Thyroid gland (tissue), 4 donors: ENCODE measurements around the gene KRTAP1-3. TPM values are rescaled to one million over a fixed set of nuclear protein-coding genes. Genes with fewer than 3 reads are reported as not detected.
"Not testable (repeated sequence)": the region's sequence is repeated elsewhere in the genome, so short reads cannot be mapped to it uniquely, and the experiment has no call there.

Experiments
- DNase-seq, 2 donors: peaks; one replicate each; pipeline ENCODE4 v3.0.0-alpha.2; 2019
- H3K27ac ChIP-seq, 3 donors: fragments of 200-600 bp; sonication (generic); 1 replicate in 2 of 3; 2 replicates in 1 of 3; pipeline ENCODE4 v1.5.1; 2016 to 2019; ENCODE audit warnings: mild to moderate bottlenecking in 1 of 3, moderate library complexity in 1 of 3
- H3K27me3 ChIP-seq: fragments of 200-600 bp; sonication (generic); one replicate; pipeline ENCODE4 v1.5.1; 2019
- H3K36me3 ChIP-seq, 2 donors: fragments of 200-600 bp; sonication (generic); one replicate each; pipeline ENCODE4 v1.5.1; 2016 to 2019
- H3K4me1 ChIP-seq, 2 donors: fragments of 200-600 bp; sonication (generic); one replicate each; pipeline ENCODE4 v1.5.1; 2017 to 2019
- H3K4me3 ChIP-seq, 3 donors: fragments of 200-600 bp; sonication (generic); replicated peaks in 1 of 3; 1 replicate in 2 of 3; 2 replicates in 1 of 3; pipeline ENCODE4 v1.5.1; 2016; ENCODE audit warnings: mild to moderate bottlenecking in 1 of 3
- H3K9me3 ChIP-seq: fragments of 200-600 bp; sonication (generic); one replicate; pipeline ENCODE4 v1.5.1; 2017
- POLR2A ChIP-seq, 2 donors: fragments of 450-650 bp; IDR thresholded peaks; one replicate each; pipeline ENCODE4 v1.6.1; 2017; ENCODE audit warnings: antibody characterized with exemption in 2 of 2, mild to moderate bottlenecking in 2 of 2, moderate library complexity in 1 of 2
- WGBS, 2 donors: methylation state at CpG; one replicate each; pipeline ENCODE4 v1.1.5; 2017; 5-methylcytosine and 5-hydroxymethylcytosine counted together
- intact Hi-C: fragments of 100-400 bp; cut with DNase I; formaldehyde crosslinking; loops from one replicate; pipeline ENCODE4 v1.15.1; 2023
- total RNA-seq, 4 donors: library from RNA; depleted of rRNA; stranded (reverse); fragments of >200 nt; gene quantifications; one replicate each; pipeline ENCODE4 v1.2.3, GENCODE V29; 2016
- TF ChIP-seq, protein P1 (sequence below), 6 experiments: fragments of 200-600 bp in 3 of 6; fragments of 450-650 bp in 3 of 6; sonication (generic) in 3 of 6; IDR thresholded peaks; one replicate each; pipeline ENCODE4 v1.5.1; 2016 to 2019; ENCODE audit warnings: antibody characterized with exemption in 6 of 6, mild to moderate bottlenecking in 2 of 6, inconsistent platforms in 1 of 6, moderate library complexity in 1 of 6

KRTAP1-3 gene, protein sequence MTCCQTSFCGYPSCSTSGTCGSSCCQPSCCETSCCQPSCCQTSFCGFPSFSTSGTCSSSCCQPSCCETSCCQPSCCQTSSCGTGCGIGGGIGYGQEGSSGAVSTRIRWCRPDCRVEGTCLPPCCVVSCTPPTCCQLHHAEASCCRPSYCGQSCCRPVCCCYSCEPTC
- total RNA-seq, result not detected

DNA sequence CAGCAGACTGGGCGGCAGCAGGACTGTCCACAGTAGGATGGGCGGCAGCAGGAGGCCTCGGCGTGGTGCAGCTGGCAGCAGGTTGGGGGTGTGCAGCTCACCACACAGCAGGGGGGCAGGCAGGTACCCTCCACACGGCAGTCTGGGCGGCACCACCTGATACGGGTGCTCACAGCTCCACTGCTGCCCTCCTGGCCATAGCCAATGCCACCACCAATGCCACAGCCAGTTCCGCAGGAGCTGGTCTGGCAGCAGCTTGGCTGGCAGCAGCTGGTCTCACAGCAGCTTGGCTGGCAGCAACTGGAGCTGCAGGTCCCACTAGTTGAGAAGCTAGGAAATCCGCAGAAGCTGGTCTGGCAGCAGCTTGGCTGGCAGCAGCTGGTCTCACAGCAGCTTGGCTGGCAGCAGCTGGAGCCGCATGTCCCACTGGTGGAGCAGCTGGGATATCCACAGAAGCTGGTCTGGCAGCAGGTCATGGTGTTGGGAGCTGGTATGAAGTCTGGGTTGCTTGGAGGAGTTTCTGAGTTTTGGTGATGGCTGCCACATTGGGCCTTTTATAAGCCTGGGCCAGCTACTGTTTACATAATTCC lies at the start of gene KRTAP1-3:
Gene KRTAP1-3 (minus strand): TSS at position 529 of the 590 bp plus-strand sequence. CDS start 53 bp downstream, at position 476.
- 85 to 88% methylated on average over 5 to 8 of the region's 10 CpGs for WGBS, 2 donors
- DNase-seq, H3K4me3 ChIP-seq, intact Hi-C loops, H3K4me1 ChIP-seq, H3K9me3 ChIP-seq, H3K27me3 ChIP-seq, H3K36me3 ChIP-seq, H3K27ac ChIP-seq: not testable (repeated sequence)

DNA sequence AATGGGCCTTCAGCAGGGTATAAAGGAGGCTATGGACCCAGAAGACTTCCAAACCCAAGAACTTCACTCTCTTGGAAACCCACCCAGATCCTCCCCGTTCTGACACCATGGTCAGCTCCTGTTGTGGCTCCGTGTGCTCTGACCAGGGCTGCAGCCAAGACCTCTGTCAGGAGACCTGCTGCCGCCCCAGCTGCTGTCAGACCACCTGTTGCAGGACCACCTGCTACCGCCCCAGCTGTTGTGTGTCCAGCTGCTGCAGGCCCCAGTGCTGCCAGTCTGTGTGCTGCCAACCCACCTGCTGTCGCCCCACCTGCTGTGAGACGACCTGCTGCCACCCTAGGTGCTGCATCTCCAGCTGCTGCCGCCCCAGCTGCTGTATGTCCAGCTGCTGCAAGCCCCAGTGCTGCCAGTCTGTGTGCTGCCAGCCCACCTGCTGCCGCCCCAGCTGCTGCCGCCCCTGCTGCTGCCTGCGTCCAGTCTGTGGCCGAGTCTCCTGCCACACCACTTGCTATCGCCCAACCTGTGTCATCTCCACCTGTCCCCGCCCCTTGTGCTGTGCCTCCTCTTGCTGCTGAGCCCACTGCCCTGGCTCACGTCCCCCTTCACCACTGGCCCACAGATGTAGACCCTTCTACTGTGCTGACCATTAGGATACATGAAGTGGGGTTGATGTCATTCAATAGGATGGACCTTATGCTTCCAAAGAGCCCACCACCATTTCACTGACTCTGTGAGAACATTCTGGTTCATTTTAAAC lies 49.6 kb upstream of the KRTAP1-3 start, which contains the start of gene KRTAP4-7:
Gene KRTAP4-7 (plus strand): TSS at position 51 of the 757 bp plus-strand sequence. CDS start 57 bp downstream, at position 108.
- H3K27ac ChIP-seq, DNase-seq: not testable (repeated sequence)
- WGBS, 2 donors, result 77 to 79% methylated on average over 7 to 9 of the region's 14 CpGs

DNA sequence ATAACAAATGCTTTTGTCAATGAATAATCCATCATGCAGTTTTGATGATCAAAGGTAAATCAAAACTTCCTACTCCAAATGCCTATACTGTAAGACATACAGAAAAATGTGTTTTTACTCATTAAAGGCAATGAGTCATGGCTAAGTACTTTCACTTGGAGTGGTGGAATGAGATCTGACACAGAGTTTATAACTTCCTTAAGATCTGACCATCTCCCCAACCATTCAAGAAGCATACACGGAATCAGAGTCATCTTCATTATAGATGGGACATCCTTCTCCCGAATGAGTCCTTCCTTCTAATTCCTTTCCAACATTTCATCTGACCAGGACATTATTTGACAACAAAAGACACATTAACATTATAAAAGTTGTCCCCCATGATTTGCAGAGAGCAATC lies 48.8 kb upstream of the KRTAP1-3 start:
- H3K4me1 ChIP-seq, H3K9me3 ChIP-seq, H3K36me3 ChIP-seq, H3K27me3 ChIP-seq, H3K4me3 ChIP-seq, DNase-seq, intact Hi-C loops, H3K27ac ChIP-seq: not testable (repeated sequence)
- 82 to 97% methylated on average over 2 of the region's 2 CpGs for WGBS, 2 donors

More for the DNA sequence above, 49.6 kb upstream of the KRTAP1-3 start, which contains the start of gene KRTAP4-7:
- H3K4me3 ChIP-seq, H3K27me3 ChIP-seq, H3K4me1 ChIP-seq, intact Hi-C loops, H3K9me3 ChIP-seq, H3K36me3 ChIP-seq: not testable (repeated sequence)

DNA sequence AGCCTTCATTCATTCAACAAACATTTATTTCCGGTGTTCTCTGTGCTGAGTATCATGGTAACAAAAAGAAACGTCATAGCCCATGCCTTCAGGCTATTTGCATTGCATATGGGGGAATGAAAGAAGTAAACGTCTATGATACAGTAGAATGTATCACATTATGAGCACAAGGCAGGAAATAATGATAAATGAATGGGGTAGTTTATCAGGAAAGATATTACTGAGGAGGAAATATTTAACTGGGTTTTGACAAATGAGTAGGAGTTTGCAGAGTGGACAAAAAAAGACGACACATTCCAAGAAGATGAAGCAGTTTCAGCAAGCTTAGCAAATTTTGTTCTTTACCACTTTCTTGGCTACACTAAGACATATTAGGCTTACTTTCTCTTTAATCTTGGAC lies 48.0 kb upstream of the KRTAP1-3 start:
- H3K4me1 ChIP-seq, result no peaks in the 10 kb centered on the region
- intact Hi-C loops, result no loop called here
- no peak overlapping the region for H3K4me3 ChIP-seq
- H3K27me3 ChIP-seq, result no peaks in the 10 kb centered on the region
- no peak for DNase-seq
- TF ChIP-seq POLR2A (IDR thresholded peaks at IDR 0.05), result no peak
- TF ChIP-seq, protein P1, sequence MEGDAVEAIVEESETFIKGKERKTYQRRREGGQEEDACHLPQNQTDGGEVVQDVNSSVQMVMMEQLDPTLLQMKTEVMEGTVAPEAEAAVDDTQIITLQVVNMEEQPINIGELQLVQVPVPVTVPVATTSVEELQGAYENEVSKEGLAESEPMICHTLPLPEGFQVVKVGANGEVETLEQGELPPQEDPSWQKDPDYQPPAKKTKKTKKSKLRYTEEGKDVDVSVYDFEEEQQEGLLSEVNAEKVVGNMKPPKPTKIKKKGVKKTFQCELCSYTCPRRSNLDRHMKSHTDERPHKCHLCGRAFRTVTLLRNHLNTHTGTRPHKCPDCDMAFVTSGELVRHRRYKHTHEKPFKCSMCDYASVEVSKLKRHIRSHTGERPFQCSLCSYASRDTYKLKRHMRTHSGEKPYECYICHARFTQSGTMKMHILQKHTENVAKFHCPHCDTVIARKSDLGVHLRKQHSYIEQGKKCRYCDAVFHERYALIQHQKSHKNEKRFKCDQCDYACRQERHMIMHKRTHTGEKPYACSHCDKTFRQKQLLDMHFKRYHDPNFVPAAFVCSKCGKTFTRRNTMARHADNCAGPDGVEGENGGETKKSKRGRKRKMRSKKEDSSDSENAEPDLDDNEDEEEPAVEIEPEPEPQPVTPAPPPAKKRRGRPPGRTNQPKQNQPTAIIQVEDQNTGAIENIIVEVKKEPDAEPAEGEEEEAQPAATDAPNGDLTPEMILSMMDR (IDR thresholded peaks at IDR 0.05), result no peak
- no peak overlapping the region for H3K27ac ChIP-seq
- no peaks in the 10 kb centered on the region for H3K9me3 ChIP-seq
- H3K36me3 ChIP-seq, result no peaks in the 10 kb centered on the region
- 60 to 69% methylated on average over 4 of the region's 4 CpGs for whole genome bisulfite sequencing, 2 donors

DNA sequence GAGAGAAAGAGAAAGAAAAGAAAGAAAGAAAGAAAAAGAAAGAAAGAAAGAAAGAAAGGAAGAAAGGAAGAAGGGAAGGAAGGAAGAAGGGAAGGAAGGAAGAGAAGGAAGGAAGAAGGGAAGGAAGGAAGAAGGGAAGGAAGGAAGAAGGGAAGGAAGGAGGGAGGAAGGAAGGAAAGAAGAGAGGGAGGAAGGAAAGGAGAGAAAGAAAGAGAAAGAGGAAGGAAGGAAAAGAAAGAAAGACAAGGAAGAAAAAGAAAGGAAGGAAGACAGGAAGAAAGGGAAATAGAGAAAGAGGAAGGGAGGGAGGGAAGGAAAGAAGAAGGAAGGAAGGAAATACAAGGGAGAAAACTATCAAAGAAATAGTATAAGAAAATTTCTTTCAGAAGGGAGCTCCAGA lies 42.1 kb upstream of the KRTAP1-3 start:
- H3K9me3 ChIP-seq, result no peaks in the 10 kb centered on the region
- no peak for DNase-seq
- H3K4me3 ChIP-seq, result no peak overlapping the region
- TF ChIP-seq, protein P1 (IDR thresholded peaks at IDR 0.05), result no peak
- no peak for TF ChIP-seq POLR2A (IDR thresholded peaks at IDR 0.05)
- no peaks in the 10 kb centered on the region for H3K27me3 ChIP-seq
- H3K4me1 ChIP-seq, result no peaks in the 10 kb centered on the region
- intact Hi-C loops, result no loop called here
- no peak overlapping the region for H3K27ac ChIP-seq
- no peaks in the 10 kb centered on the region for H3K36me3 ChIP-seq

DNA sequence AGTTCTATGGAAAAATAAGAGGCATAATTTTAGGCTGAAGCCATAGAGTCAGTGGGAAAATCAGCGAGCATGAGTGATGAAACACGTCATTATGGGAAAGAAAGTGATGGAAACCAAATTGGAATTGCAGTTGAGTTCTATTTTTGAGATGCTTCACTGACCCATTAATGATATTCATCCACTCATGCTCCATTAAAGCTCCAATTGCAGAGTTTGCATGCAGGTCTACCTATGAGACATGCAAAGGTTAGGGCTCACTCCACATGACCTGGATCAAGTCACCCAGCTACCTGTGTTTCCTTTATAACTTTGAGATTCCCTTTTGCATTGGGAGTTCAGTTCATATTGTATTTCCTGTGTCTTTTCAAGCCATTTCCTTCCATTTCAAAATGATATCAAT lies 39.0 kb upstream of the KRTAP1-3 start:
- H3K9me3 ChIP-seq, result no peaks in the 10 kb centered on the region
- TF ChIP-seq POLR2A (IDR thresholded peaks at IDR 0.05), result no peak
- TF ChIP-seq, protein P1 (IDR thresholded peaks at IDR 0.05), result no peak
- no peak overlapping the region for H3K27ac ChIP-seq
- no peak overlapping the region for H3K4me3 ChIP-seq
- no peak for DNase-seq
- no peaks in the 10 kb centered on the region for H3K27me3 ChIP-seq
- intact Hi-C loops, result no loop called here
- 93% methylated on average over 2 of the region's 2 CpGs for WGBS, 2 donors
- no peaks in the 10 kb centered on the region for H3K36me3 ChIP-seq
- H3K4me1 ChIP-seq, result no peaks in the 10 kb centered on the region
